Esophagus squamous epithelium (tissue), 5 donors: Measurements from ENCODE around the gene TNKS1BP1. TPM values are rescaled to one million over a fixed set of nuclear protein-coding genes. Genes with fewer than 3 reads are reported as not detected.
A peak's percentile ranks its signal among the peaks of the same experiment; 100 is the strongest.
"Not testable (repeated sequence)": the region's sequence is repeated elsewhere in the genome, so short reads cannot be mapped to it uniquely, and the experiment has no call there.

Source experiments
- DNase-seq: peaks from one replicate; lab custom pipeline; 2025; lab: John Stamatoyannopoulos, UW
- H3K27ac ChIP-seq, 4 donors: fragments of 200-600 bp; sonication (generic); one replicate each; pipeline ENCODE4 v1.5.1; 2016 to 2019; ENCODE audit warnings: mild to moderate bottlenecking in 1 of 4
- H3K27me3 ChIP-seq, 4 donors: fragments of 200-600 bp; sonication (generic); 1 replicate in 3 of 4; 2 replicates in 1 of 4; pipeline versions ENCODE4 v1.5.1 to v1.6.0; 2017 to 2021; ENCODE audit warnings: antibody characterized with exemption in 1 of 4
- H3K36me3 ChIP-seq, 3 donors: fragments of 200-600 bp; sonication (generic); one replicate each; pipeline ENCODE4 v1.5.1; 2016 to 2019
- H3K4me1 ChIP-seq, 3 donors: fragments of 200-600 bp; sonication (generic); one replicate each; pipeline ENCODE4 v1.5.1; 2017 to 2019
- H3K4me3 ChIP-seq, 4 donors: fragments of 200-600 bp; sonication (generic); 1 replicate in 3 of 4; 2 replicates in 1 of 4; pipeline ENCODE4 v1.5.1; 2016 to 2019; ENCODE audit warnings: mild to moderate bottlenecking in 2 of 4, moderate library complexity in 1 of 4
- H3K9me3 ChIP-seq, 3 donors: fragments of 200-600 bp; sonication (generic); one replicate each; pipeline ENCODE4 v1.5.1; 2016 to 2019
- POLR2A ChIP-seq, 4 donors: fragments of 450-650 bp; IDR thresholded peaks; one replicate each; pipeline ENCODE4 v1.6.1; 2017; ENCODE audit warnings: antibody characterized with exemption in 4 of 4, mild to moderate bottlenecking in 4 of 4, moderate library complexity in 3 of 4
- WGBS, 2 donors: methylation state at CpG; one replicate each; pipeline ENCODE4 v1.1.5; 2018; 5-methylcytosine and 5-hydroxymethylcytosine counted together
- intact Hi-C: fragments of 100-400 bp; cut with DNase I; formaldehyde crosslinking; loops from one replicate; pipeline ENCODE4 v1.15.0; 2022
- total RNA-seq, 4 donors: library from RNA; depleted of rRNA; stranded (reverse); fragments of >200 nt; gene quantifications; one replicate each; pipeline ENCODE4 v1.1.0, GENCODE V29; 2016
- TF ChIP-seq, protein P1 (sequence below), 6 experiments: fragments of 450-650 bp in 4 of 6; fragments of 200-600 bp in 2 of 6; sonication (generic) in 2 of 6; IDR thresholded peaks; one replicate each; pipeline ENCODE4 v1.5.1; 2016 to 2019; ENCODE audit warnings: antibody characterized with exemption in 6 of 6, mild to moderate bottlenecking in 4 of 6, moderate library complexity in 4 of 6
- donor health status: DM: yes; HTN: yes; CAD: no.

The TNKS1BP1 gene
- total RNA-seq, 4 donors from 2014 or later, result 94.6 to 212 (median 124) TPM

GRCh38 chr11:57299150-57299737, 25.5 kb downstream of the TNKS1BP1 start:
- 92 to 94% methylated on average over 5 of the region's 5 CpGs for WGBS, 2 donors
- peaks cover 47 to 78% (median 53%) of the 10 kb centered on the region in 3 donors for H3K36me3 ChIP-seq
- intact Hi-C loops, result no loop called here
- H3K27me3 ChIP-seq, result no peaks in the 10 kb centered on the region
- no peak for TF ChIP-seq POLR2A (IDR thresholded peaks at IDR 0.05)
- H3K27ac ChIP-seq, result no peak overlapping the region
- DNase-seq, result no peak
- no peak overlapping the region for H3K4me3 ChIP-seq
- peaks cover 11 to 52% (median 21%) of the 10 kb centered on the region in 3 donors for H3K4me1 ChIP-seq
- H3K9me3 ChIP-seq, result peaks cover 0 to 27% (median 14%) of the 10 kb centered on the region in 3 donors

GRCh38 chr11:57297221-57297620, 27.5 kb downstream of the TNKS1BP1 start:
- H3K36me3 ChIP-seq, result peaks cover 34 to 63% (median 40%) of the 10 kb centered on the region in 3 donors
- WGBS, 2 donors, result 31 to 36% methylated on average over 2 of the region's 2 CpGs
- no peaks in the 10 kb centered on the region for H3K27me3 ChIP-seq
- no peak overlapping the region for H3K27ac ChIP-seq
- intact Hi-C loops, result no loop called here
- H3K4me3 ChIP-seq, result no peak overlapping the region
- H3K4me1 ChIP-seq, result peaks cover 12 to 55% (median 19%) of the 10 kb centered on the region in 3 donors
- no peak for DNase-seq
- peaks cover 0 to 27% (median 14%) of the 10 kb centered on the region in 3 donors for H3K9me3 ChIP-seq
- TF ChIP-seq, protein P1, sequence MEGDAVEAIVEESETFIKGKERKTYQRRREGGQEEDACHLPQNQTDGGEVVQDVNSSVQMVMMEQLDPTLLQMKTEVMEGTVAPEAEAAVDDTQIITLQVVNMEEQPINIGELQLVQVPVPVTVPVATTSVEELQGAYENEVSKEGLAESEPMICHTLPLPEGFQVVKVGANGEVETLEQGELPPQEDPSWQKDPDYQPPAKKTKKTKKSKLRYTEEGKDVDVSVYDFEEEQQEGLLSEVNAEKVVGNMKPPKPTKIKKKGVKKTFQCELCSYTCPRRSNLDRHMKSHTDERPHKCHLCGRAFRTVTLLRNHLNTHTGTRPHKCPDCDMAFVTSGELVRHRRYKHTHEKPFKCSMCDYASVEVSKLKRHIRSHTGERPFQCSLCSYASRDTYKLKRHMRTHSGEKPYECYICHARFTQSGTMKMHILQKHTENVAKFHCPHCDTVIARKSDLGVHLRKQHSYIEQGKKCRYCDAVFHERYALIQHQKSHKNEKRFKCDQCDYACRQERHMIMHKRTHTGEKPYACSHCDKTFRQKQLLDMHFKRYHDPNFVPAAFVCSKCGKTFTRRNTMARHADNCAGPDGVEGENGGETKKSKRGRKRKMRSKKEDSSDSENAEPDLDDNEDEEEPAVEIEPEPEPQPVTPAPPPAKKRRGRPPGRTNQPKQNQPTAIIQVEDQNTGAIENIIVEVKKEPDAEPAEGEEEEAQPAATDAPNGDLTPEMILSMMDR (IDR thresholded peaks at IDR 0.05), result no peak
- no peak for TF ChIP-seq POLR2A (IDR thresholded peaks at IDR 0.05)

- intact Hi-C loops, H3K27me3 ChIP-seq, DNase-seq, H3K4me3 ChIP-seq: not testable (repeated sequence)
- peaks cover 0 to 27% (median 14%) of the 10 kb centered on the region in 3 donors for H3K9me3 ChIP-seq
- 66 to 83% methylated on average over 3 of the region's 3 CpGs for WGBS, 2 donors
- peaks cover 24 to 53% (median 30%) of the 10 kb centered on the region in 3 donors for H3K36me3 ChIP-seq
- H3K4me1 ChIP-seq, result peaks cover 12 to 55% (median 19%) of the 10 kb centered on the region in 3 donors
- H3K27ac ChIP-seq, result peak overlapping the region in 2 of 4 donors; percentile 16 to 86
Observed at GRCh38 chr11:57296205-57296604, 28.5 kb downstream of the TNKS1BP1 start.

DNA sequence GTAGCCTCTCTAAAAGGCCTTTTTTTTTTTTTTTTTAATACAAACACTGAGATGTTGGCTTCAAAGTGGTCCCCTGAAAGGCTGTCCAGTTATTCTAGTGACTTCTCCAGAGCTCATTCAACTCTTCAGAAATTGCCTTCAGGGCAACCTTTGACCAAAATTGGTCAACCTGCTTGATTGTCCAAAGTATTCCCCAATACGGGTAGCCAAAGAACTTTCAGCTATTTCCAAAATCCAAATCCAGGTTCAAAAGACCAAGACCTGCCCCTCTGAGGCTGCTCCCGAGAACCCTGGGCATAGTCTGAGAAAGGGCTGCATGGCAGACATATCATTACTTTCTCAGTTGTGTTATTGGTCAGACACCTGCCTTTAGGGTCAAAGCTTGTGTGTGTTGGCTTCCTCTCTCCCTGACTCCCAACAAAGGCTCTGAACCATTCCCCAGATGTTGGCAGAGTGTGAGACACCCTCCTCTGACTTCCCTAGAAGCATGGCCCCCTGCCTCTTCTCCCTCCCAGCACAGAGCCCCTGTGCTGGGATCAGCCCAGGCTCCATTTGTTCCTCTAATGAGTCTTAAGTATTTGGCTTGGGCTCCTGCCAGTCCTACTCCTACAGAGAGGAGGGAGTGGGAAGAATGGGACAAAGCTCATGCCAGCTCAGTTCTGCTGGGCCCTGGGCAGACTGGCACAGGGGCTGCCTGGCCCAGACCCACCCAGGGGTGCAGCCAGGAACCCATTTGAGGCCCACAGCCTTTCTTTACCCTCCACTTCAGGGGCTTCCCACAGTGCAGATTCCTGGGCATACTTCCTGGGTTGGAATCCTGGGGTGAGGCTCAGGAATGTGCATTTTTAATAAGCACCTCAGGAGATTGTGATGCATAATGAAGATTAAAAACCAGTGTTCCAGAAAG, 30.3 kb downstream of the TNKS1BP1 start:
- DNase-seq, result no peak
- Histone ChIP-seq H3K27me3 (no peaks in the 10 kb centered on the region), H3K4me1 (peaks cover 12 to 61% (median 20%) of the 10 kb centered on the region in 3 donors), H3K9me3 (peaks cover 0 to 11% (median 6%) of the 10 kb centered on the region in 3 donors), H3K4me3 (no peak overlapping the region), H3K27ac (peak overlapping the region; percentile 38 to 86 (median 84)), H3K36me3 (peaks cover 7 to 36% (median 12%) of the 10 kb centered on the region in 3 donors)
- intact Hi-C loops, result no loop called here
- 25 to 53% methylated on average over 1 to 2 of the region's 2 CpGs for WGBS, 2 donors
- TF ChIP-seq POLR2A (IDR thresholded peaks at IDR 0.05), result no peak
- TF ChIP-seq, protein P1 (IDR thresholded peaks at IDR 0.05), result no peak

DNA sequence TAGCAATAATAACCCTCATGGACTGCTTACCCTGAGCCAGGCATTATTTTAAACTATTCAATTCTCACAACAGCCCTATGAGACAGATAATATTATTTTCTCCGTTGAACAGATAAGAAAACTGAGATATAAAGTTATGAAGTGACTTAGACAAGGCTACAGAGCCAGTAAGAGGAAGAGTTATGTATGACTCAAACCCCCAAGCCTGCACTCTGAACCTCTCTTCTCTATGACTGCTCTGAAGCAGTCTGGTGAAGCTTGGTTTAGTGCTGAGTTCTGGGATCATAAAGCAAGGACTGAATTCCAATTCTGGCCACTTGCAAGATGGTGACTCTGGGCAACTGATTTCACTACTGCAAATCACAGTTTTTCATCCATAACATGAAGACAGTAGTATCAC, 34.5 kb downstream of the TNKS1BP1 start:
- 60 to 81% methylated on average over 1 of the region's 1 CpG for WGBS, 2 donors
- Histone ChIP-seq H3K4me3 (no peak overlapping the region), H3K9me3 (no peaks in the 10 kb centered on the region), H3K27me3 (peaks cover 0 to 25% (median 0%) of the 10 kb centered on the region in 4 donors), H3K27ac (no peak overlapping the region), H3K4me1 (peaks cover 12 to 53% (median 32%) of the 10 kb centered on the region in 3 donors), H3K36me3 (no peaks in the 10 kb centered on the region)
- no peak for TF ChIP-seq POLR2A (IDR thresholded peaks at IDR 0.05)
- TF ChIP-seq, protein P1 (IDR thresholded peaks at IDR 0.05), result no peak
- DNase-seq, result no peak
- intact Hi-C loops, result no loop called here
